GM12875 (cell line): ENCODE measurements around the gene RIMOC1.
"Not testable (repeated sequence)": the region's sequence is repeated elsewhere in the genome, so short reads cannot be mapped to it uniquely, and the experiment has no call there.

Experiments used
- H3K4me3 ChIP-seq: one replicate; pipeline ENCODE4 v1.5.1; 2011; ENCODE audit warnings: low read depth, low read length, control low read depth
- CTCF ChIP-seq: IDR thresholded peaks from 2 replicates; pipeline ENCODE4 v1.5.1; 2011; ENCODE audit warnings: low read depth, mild to moderate bottlenecking, control low read depth, inconsistent platforms, low read length, moderate library complexity, borderline replicate concordance; ENCODE audit not compliant: insufficient read depth

RIMOC1 gene

GRCh38 chr5:41929035-41929434 lies 24.9 kb downstream of the RIMOC1 start:
- no peak for TF ChIP-seq CTCF
- H3K4me3 ChIP-seq = no peak overlapping the region

GRCh38 chr5:41932770-41933169 lies 28.6 kb downstream of the RIMOC1 start:
- TF ChIP-seq CTCF = no peak
- no peak overlapping the region for H3K4me3 ChIP-seq

GRCh38 chr5:41935544-41935943 lies 31.4 kb downstream of the RIMOC1 start:
- no peak for TF ChIP-seq CTCF

GRCh38 chr5:41940641-41941040 lies 36.5 kb downstream of the RIMOC1 start:
- no peak overlapping the region for H3K4me3 ChIP-seq
- no peak for TF ChIP-seq CTCF

More at GRCh38 chr5:41935544-41935943, 31.4 kb downstream of the RIMOC1 start:
- H3K4me3 ChIP-seq = no peak overlapping the region

GRCh38 chr5:41945332-41945955 lies 41.3 kb downstream of the RIMOC1 start:
- not testable (repeated sequence) for H3K4me3 ChIP-seq

- TF ChIP-seq CTCF = no peak
- no peak overlapping the region for H3K4me3 ChIP-seq
Measured at GRCh38 chr5:41951224-41951623, 47.1 kb downstream of the RIMOC1 start.
